CD14-positive monocyte (primary cell): ENCODE data around the gene DHODH. TPM values are rescaled to one million over a fixed set of nuclear protein-coding genes. Genes with fewer than 3 reads are reported as not detected.

ENCODE experiments used
- DNase-seq, 3 donors: peaks; one replicate each; pipeline ENCODE4 v3.0.0-alpha.2; 2011 to 2022
- H2AFZ ChIP-seq: 2 replicates; pipeline ENCODE4 v1.6.0; 2012; ENCODE audit warnings: mild to moderate bottlenecking, low read depth, low read length, inconsistent platforms; ENCODE audit not compliant: insufficient read depth, poor library complexity, severe bottlenecking
- H3K27ac ChIP-seq, 2 donors: 1 replicate in 1 of 2; 2 replicates in 1 of 2; pipeline ENCODE4 v1.5.1; 2012 to 2013; ENCODE audit warnings: low read length in 2 of 2, control low read depth in 1 of 2, inconsistent platforms in 1 of 2, low read depth in 1 of 2, mild to moderate bottlenecking in 1 of 2
- H3K27me3 ChIP-seq, 2 donors: one replicate each; pipeline versions ENCODE4 v1.6.0 to v1.6.1; 2011 to 2013; ENCODE audit warnings: low read length in 2 of 2; ENCODE audit not compliant: control insufficient read depth in 2 of 2, insufficient read depth in 2 of 2
- H3K36me3 ChIP-seq, 2 donors: replicated peaks in 1 of 2; 1 replicate in 1 of 2; 2 replicates in 1 of 2; pipeline versions ENCODE4 v1.5.1 to v1.6.1; 2012 to 2013; ENCODE audit warnings: low read length in 2 of 2, control low read depth in 1 of 2, inconsistent platforms in 1 of 2, mild to moderate bottlenecking in 1 of 2; ENCODE audit not compliant: insufficient read depth in 2 of 2, control insufficient read depth in 1 of 2
- H3K4me1 ChIP-seq, 2 donors: 1 replicate in 1 of 2; 2 replicates in 1 of 2; pipeline versions ENCODE4 v1.5.1 to v1.6.1; 2012 to 2013; ENCODE audit warnings: low read length in 2 of 2, control low read depth in 1 of 2, inconsistent platforms in 1 of 2, mild to moderate bottlenecking in 1 of 2, moderate library complexity in 1 of 2; ENCODE audit not compliant: insufficient read depth in 2 of 2, control insufficient read depth in 1 of 2
- H3K4me2 ChIP-seq: replicated peaks from 2 replicates; pipeline ENCODE3; 2012; ENCODE audit warnings: low read length, moderate library complexity, mild to moderate bottlenecking; ENCODE audit not compliant: poor library complexity, severe bottlenecking; ENCODE audit errors: extremely low read depth
- H3K4me3 ChIP-seq, 3 experiments: fragments of 200-600 bp in 1 of 3; sonication (generic) in 1 of 3; replicated peaks in 1 of 3; 1 replicate in 2 of 3; 2 replicates in 1 of 3; pipeline ENCODE4 v1.5.1; 2011 to 2013; ENCODE audit warnings: low read length in 3 of 3, mild to moderate bottlenecking in 3 of 3, control low read depth in 2 of 3, low read depth in 2 of 3, inconsistent platforms in 1 of 3, moderate library complexity in 1 of 3
- H3K79me2 ChIP-seq: 2 replicates; pipeline ENCODE4 v1.6.0; 2012; ENCODE audit warnings: mild to moderate bottlenecking, control low read depth, inconsistent platforms, low read length, moderate library complexity; ENCODE audit not compliant: insufficient read depth
- H3K9ac ChIP-seq: 2 replicates; pipeline ENCODE4 v1.6.0; 2017; ENCODE audit warnings: low read length, mild to moderate bottlenecking; ENCODE audit not compliant: insufficient read depth, poor library complexity, severe bottlenecking
- H3K9me3 ChIP-seq, 2 donors: replicated peaks in 1 of 2; 1 replicate in 1 of 2; 2 replicates in 1 of 2; pipeline versions ENCODE4 v1.5.1 to v1.6.1; 2012 to 2013; ENCODE audit warnings: low read length in 2 of 2, control low read depth in 1 of 2; ENCODE audit not compliant: control insufficient read depth in 1 of 2, insufficient read depth in 1 of 2
- H4K20me1 ChIP-seq: 2 replicates; pipeline ENCODE4 v1.6.0; 2012; ENCODE audit warnings: mild to moderate bottlenecking, low read length, control low read depth, moderate library complexity; ENCODE audit not compliant: insufficient read depth
- H3K27ac Mint-ChIP-seq, 7 donors: one replicate each; pipeline ENCODE4 v1.8.0; 2020; ENCODE audit warnings: mild to moderate bottlenecking in 7 of 7, mixed read lengths in 7 of 7, moderate library complexity in 6 of 7, inconsistent platforms in 2 of 7
- H3K27me3 Mint-ChIP-seq, 3 donors: one replicate each; pipeline ENCODE4 v1.8.0; 2021 to 2022; ENCODE audit warnings: low read depth in 3 of 3, mild to moderate bottlenecking in 3 of 3, mixed read lengths in 3 of 3, moderate library complexity in 3 of 3, inconsistent platforms in 1 of 3
- H3K36me3 Mint-ChIP-seq, 2 donors: one replicate each; pipeline ENCODE4 v1.8.0; 2020; ENCODE audit warnings: mixed read lengths in 2 of 2, inconsistent platforms in 1 of 2, mild to moderate bottlenecking in 1 of 2
- H3K4me1 Mint-ChIP-seq: one replicate; pipeline ENCODE4 v1.8.0; 2020; ENCODE audit warnings: mild to moderate bottlenecking, mixed read lengths
- H3K4me3 Mint-ChIP-seq, 2 donors: one replicate each; pipeline ENCODE4 v1.8.0; 2020; ENCODE audit warnings: mild to moderate bottlenecking in 2 of 2, mixed read lengths in 2 of 2, moderate library complexity in 1 of 2
- H3K9me3 Mint-ChIP-seq, 7 donors: one replicate each; pipeline ENCODE4 v1.8.0; 2020 to 2022; ENCODE audit warnings: mixed read lengths in 7 of 7, mild to moderate bottlenecking in 6 of 7, moderate library complexity in 6 of 7, inconsistent platforms in 2 of 7
- WGBS: methylation state at CpG from one replicate; pipeline ENCODE4 v1.1.5; 2013; ENCODE audit warnings: missing lambda C conversion rate; ENCODE audit not compliant: insufficient coverage; 5-methylcytosine and 5-hydroxymethylcytosine counted together
- intact Hi-C, 2 donors: fragments of 100-400 bp; cut with micrococcal nuclease; formaldehyde crosslinking; loops; one replicate each; pipeline versions ENCODE4 v1.15.0 to v1.15.1; 2023
- polyA plus RNA-seq, 3 donors: library from polyadenylated mRNA; depleted of rRNA in 1 of 3; unstranded in 2 of 3; stranded (reverse) in 1 of 3; fragments of 300-500 nt in 2 of 3; fragments of >200 nt in 1 of 3; fragmentation: Illumina TruSeq in 2 of 3; gene quantifications; 1 replicate in 2 of 3; 2 replicates in 1 of 3; pipeline ENCODE4 v1.2.3, GENCODE V29; 2012 to 2021
- TF ChIP-seq, protein P1 (sequence below): fragments of 200-600 bp; IDR thresholded peaks from one replicate; pipeline ENCODE4 v1.8.0; 2022; ENCODE audit warnings: antibody characterized with exemption, mild to moderate bottlenecking

The DHODH gene
- polyA plus RNA-seq, 3 donors, result 2.2 to 3.8 (median 2.4) TPM

DNA sequence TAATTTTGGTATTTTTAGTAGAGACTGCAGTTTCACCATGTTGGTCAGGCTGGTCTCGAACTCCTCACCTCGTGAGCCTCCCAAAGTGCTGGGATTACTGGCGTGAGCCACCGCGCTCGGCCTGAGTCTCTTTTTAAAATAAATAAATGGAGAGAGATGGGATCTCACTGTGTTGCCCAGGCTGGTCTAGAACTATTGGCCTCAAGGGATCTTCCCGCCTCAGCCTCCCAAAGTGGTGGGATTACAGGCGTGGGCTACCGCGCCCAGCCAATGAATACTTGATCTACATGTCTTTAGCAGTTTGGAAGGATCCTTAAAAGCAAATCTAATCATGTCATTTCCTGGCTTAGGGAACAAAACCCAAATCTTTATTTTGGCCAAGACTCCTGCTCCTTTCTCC lies 1.2 kb downstream of the DHODH start:
- Mint-ChIP-seq H3K4me1 (peaks cover 11% of the 10 kb centered on the region), H3K9me3 (no peaks in the 10 kb centered on the region), H3K27ac (peak overlapping the region in 2 of 7 donors; percentile 3 to 21), H3K4me3 (no peak overlapping the region), H3K36me3 (peaks cover 16 to 24% of the 10 kb centered on the region in 2 donors), H3K27me3 (peaks cover 2 to 9% (median 3%) of the 10 kb centered on the region in 3 donors)
- no peak overlapping the region for H3K27ac ChIP-seq
- peaks cover 3% of the 10 kb centered on the region for H3K79me2 ChIP-seq
- H3K9ac ChIP-seq, result no peak overlapping the region
- no peaks in the 10 kb centered on the region for H3K9me3 ChIP-seq
- TF ChIP-seq, protein P1, sequence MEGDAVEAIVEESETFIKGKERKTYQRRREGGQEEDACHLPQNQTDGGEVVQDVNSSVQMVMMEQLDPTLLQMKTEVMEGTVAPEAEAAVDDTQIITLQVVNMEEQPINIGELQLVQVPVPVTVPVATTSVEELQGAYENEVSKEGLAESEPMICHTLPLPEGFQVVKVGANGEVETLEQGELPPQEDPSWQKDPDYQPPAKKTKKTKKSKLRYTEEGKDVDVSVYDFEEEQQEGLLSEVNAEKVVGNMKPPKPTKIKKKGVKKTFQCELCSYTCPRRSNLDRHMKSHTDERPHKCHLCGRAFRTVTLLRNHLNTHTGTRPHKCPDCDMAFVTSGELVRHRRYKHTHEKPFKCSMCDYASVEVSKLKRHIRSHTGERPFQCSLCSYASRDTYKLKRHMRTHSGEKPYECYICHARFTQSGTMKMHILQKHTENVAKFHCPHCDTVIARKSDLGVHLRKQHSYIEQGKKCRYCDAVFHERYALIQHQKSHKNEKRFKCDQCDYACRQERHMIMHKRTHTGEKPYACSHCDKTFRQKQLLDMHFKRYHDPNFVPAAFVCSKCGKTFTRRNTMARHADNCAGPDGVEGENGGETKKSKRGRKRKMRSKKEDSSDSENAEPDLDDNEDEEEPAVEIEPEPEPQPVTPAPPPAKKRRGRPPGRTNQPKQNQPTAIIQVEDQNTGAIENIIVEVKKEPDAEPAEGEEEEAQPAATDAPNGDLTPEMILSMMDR, result no peak
- no peaks in the 10 kb centered on the region for H4K20me1 ChIP-seq
- intact Hi-C loops, result loop anchor here (5.0 kb wide), 3 partner anchors 83 to 658 kb away; partner anchors contain the start of genes DHX38 (in 1 of the 2) and TXNL4B (in 1 of the 2)
- no peak overlapping the region for H3K4me3 ChIP-seq
- H3K4me1 ChIP-seq, result peaks cover 7 to 10% of the 10 kb centered on the region in 2 donors
- no peak overlapping the region for H2AFZ ChIP-seq
- DNase-seq, result no peak
- H3K4me2 ChIP-seq, result no peak overlapping the region
- 97% methylated on average over 4 of the region's 10 CpGs for WGBS
- peaks cover 13 to 30% of the 10 kb centered on the region in 2 donors for H3K36me3 ChIP-seq
- no peaks in the 10 kb centered on the region for H3K27me3 ChIP-seq

DNA sequence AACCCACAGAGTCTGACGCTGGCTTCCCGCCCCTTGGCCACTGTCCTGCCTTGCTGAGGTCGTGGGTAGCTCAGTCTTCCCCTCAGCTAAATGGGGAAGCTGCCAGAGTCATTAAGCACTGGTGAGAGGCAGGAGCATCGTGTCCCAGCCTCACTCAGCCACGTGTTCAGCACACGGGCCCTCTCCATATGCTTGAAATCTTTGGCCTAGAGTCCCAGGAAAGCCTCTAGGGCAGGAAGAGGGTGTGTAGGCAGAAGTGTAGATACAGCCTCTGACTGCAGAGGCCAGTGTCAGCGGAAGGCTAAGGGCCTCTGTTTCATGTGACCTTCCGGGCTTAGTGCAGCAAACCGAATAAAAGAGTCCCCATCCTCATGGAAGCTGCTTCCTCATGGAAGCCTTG lies 4.1 kb downstream of the DHODH start:
- H3K27ac Mint-ChIP-seq, result peak overlapping the region in 1 of 7 donors; percentile 13
- whole genome bisulfite sequencing, result 85% methylated on average over 9 of the region's 9 CpGs
- TF ChIP-seq, protein P1, result no peak
- Histone ChIP-seq H4K20me1 (no peaks in the 10 kb centered on the region), H3K27me3 (no peaks in the 10 kb centered on the region), H2AFZ (no peak overlapping the region), H3K9ac (no peak overlapping the region), H3K79me2 (peaks cover 3% of the 10 kb centered on the region), H3K4me1 (peaks cover 7 to 10% of the 10 kb centered on the region in 2 donors), H3K4me2 (no peak overlapping the region), H3K9me3 (no peaks in the 10 kb centered on the region), H3K36me3 (peaks cover 24 to 55% of the 10 kb centered on the region in 2 donors), H3K4me3 (no peak overlapping the region), H3K27ac (no peak overlapping the region)
- H3K4me3 Mint-ChIP-seq, result no peak overlapping the region
- no peaks in the 10 kb centered on the region for H3K9me3 Mint-ChIP-seq
- DNase-seq, result no peak
- H3K27me3 Mint-ChIP-seq, result peaks cover 0 to 3% (median 1%) of the 10 kb centered on the region in 3 donors
- H3K4me1 Mint-ChIP-seq, result peaks cover 11% of the 10 kb centered on the region
- peaks cover 30 to 33% of the 10 kb centered on the region in 2 donors for H3K36me3 Mint-ChIP-seq
- intact Hi-C loops, result no loop called here
